Thyroid gland (tissue), 4 donors: ENCODE data around the gene CRYBG3.

ENCODE experiments used
- CTCF ChIP-seq, 6 experiments: fragments of 200-600 bp in 3 of 6; fragments of 450-650 bp in 3 of 6; sonication (generic) in 3 of 6; IDR thresholded peaks; one replicate each; pipeline ENCODE4 v1.5.1; 2016 to 2019; ENCODE audit warnings: antibody characterized with exemption in 6 of 6, mild to moderate bottlenecking in 2 of 6, inconsistent platforms in 1 of 6, moderate library complexity in 1 of 6
- POLR2A ChIP-seq, 2 donors: fragments of 450-650 bp; IDR thresholded peaks; one replicate each; pipeline ENCODE4 v1.6.1; 2017; ENCODE audit warnings: antibody characterized with exemption in 2 of 2, mild to moderate bottlenecking in 2 of 2, moderate library complexity in 1 of 2

- TF ChIP-seq CTCF (IDR thresholded peaks at IDR 0.05) (peak in 3 of 6 experiments; percentile 7 to 23 (median 15)), POLR2A (IDR thresholded peaks at IDR 0.05) (peak in 1 of 2 donors; percentile 98)
Measured at GRCh38 chr3:97821774-97822358, at the start of gene CRYBG3.
